GM12878 (cell line): Measurements from ENCODE around the gene AGPAT4. TPM values are rescaled to one million over a fixed set of nuclear protein-coding genes. Genes with fewer than 3 reads are reported as not detected.
A peak's percentile ranks its signal among the peaks of the same experiment; 100 is the strongest.

Experiments used
- ATF7 ChIP-seq: fragments of 450-650 bp; IDR thresholded peaks from 2 replicates; pipeline ENCODE4 v1.6.1; 2016; ENCODE audit warnings: low read depth, mild to moderate bottlenecking
- CHD2 ChIP-seq: IDR thresholded peaks from 2 replicates; pipeline ENCODE4 v1.6.1; 2011; ENCODE audit warnings: low read depth, low read length, improper control_type of control experiment, borderline replicate concordance
- CREM ChIP-seq: IDR thresholded peaks from 2 replicates; pipeline ENCODE4 v1.6.1; 2014; ENCODE audit warnings: antibody characterized with exemption, low read depth
- DPF2 ChIP-seq: fragments of 450-650 bp; IDR thresholded peaks from 2 replicates; pipeline ENCODE4 v1.6.1; 2017; ENCODE audit warnings: mild to moderate bottlenecking
- EED ChIP-seq: sonication (generic); IDR thresholded peaks from 2 replicates; pipeline ENCODE4 v1.6.1; 2016; ENCODE audit warnings: antibody characterized with exemption, low read depth
- ESRRA ChIP-seq: IDR thresholded peaks from 2 replicates; pipeline ENCODE4 v1.6.1; 2012; ENCODE audit warnings: mild to moderate bottlenecking, low read length, improper control_type of control experiment
- GABPA ChIP-seq: IDR thresholded peaks from 2 replicates; pipeline ENCODE4 v1.6.1; 2014; ENCODE audit warnings: antibody characterized with exemption, low read depth, mild to moderate bottlenecking, inconsistent platforms
- IKZF2 ChIP-seq, 2 experiments: fragments of 450-650 bp; IDR thresholded peaks; 2 replicates each; pipeline ENCODE4 v1.6.1; 2017; ENCODE audit warnings: mild to moderate bottlenecking in 2 of 2, moderate library complexity in 2 of 2
- IRF4 ChIP-seq: IDR thresholded peaks from 2 replicates; pipeline ENCODE4 v1.6.1; 2011; ENCODE audit warnings: low read depth, low read length
- JUND ChIP-seq: IDR thresholded peaks from 2 replicates; pipeline ENCODE4 v1.6.1; 2012; ENCODE audit warnings: low read depth, mild to moderate bottlenecking, low read length, improper control_type of control experiment, moderate library complexity
- KAT2A ChIP-seq: conservative IDR thresholded peaks from 2 replicates; pipeline ENCODE4 v1.6.1; 2011; ENCODE audit warnings: low read depth, low read length; ENCODE audit not compliant: control insufficient read depth
- MEF2A ChIP-seq: IDR thresholded peaks from 2 replicates; pipeline ENCODE4 v1.6.1; 2011; ENCODE audit warnings: low read depth, mild to moderate bottlenecking, low read length, moderate library complexity; ENCODE audit not compliant: insufficient read depth
- MTA3 ChIP-seq: IDR thresholded peaks from 2 replicates; pipeline ENCODE4 v1.6.1; 2012; ENCODE audit warnings: low read length, inconsistent platforms, borderline replicate concordance
- NR2C2 ChIP-seq: IDR thresholded peaks from 2 replicates; pipeline ENCODE4 v1.6.1; 2011; ENCODE audit warnings: borderline replicate concordance, low read depth; ENCODE audit not compliant: control insufficient read depth, insufficient read length
- NR2F1 ChIP-seq: fragments of 450-650 bp; conservative IDR thresholded peaks from 2 replicates; pipeline ENCODE4 v1.6.1; 2017; ENCODE audit warnings: mild to moderate bottlenecking
- PML ChIP-seq: IDR thresholded peaks from 2 replicates; pipeline ENCODE4 v1.6.1; 2012; ENCODE audit warnings: low read length, inconsistent platforms
- RAD21 ChIP-seq: IDR thresholded peaks from 2 replicates; pipeline ENCODE4 v1.6.1; 2011; ENCODE audit warnings: mild to moderate bottlenecking, low read depth, low read length, moderate library complexity; ENCODE audit not compliant: insufficient read depth
- RAD51 ChIP-seq: fragments of 450-650 bp; IDR thresholded peaks from 2 replicates; pipeline ENCODE4 v1.6.1; 2016; ENCODE audit warnings: moderate library complexity, mild to moderate bottlenecking, inconsistent platforms
- TCF3 ChIP-seq: IDR thresholded peaks from 2 replicates; pipeline ENCODE4 v1.6.1; 2012; ENCODE audit warnings: low read depth, mild to moderate bottlenecking, low read length, borderline replicate concordance; ENCODE audit not compliant: insufficient read depth
- ZNF687 ChIP-seq: fragments of 450-650 bp; IDR thresholded peaks from 2 replicates; pipeline ENCODE4 v1.6.1; 2017; ENCODE audit warnings: mild to moderate bottlenecking, moderate library complexity
- polyA plus RNA-seq, 11 experiments: library from polyadenylated mRNA; depleted of rRNA in 4 of 11; unstranded in 6 of 11; stranded (reverse) in 5 of 11; fragments of >200 nt; fragmentation: Nextera tagmentation in 4 of 11; fragmentation: Illumina TruSeq in 1 of 11; extraction: Ambion mirVana in 4 of 11; extraction: Trizol in 1 of 11; gene quantifications; 1 replicate in 1 of 11; 2 replicates in 10 of 11; pipeline versions ENCODE4 v1.2.1 to v1.2.3, GENCODE V29; 2011 to 2016; ENCODE audit warnings: inconsistent platforms in 2 of 11, missing spikeins in 2 of 11, low read depth in 1 of 11
- total RNA-seq, 4 experiments: library from RNA; depleted of rRNA in 3 of 4; stranded (reverse); fragments of >200 nt in 3 of 4; fragmentation: Illumina TruSeq in 1 of 4; extraction: Trizol in 1 of 4; gene quantifications; 2 replicates each; pipeline versions ENCODE4 v1.2.1 to v1.2.3, GENCODE V29; 2013 to 2021
- TF ChIP-seq, protein P1 (sequence below): fragments of 450-650 bp; IDR thresholded peaks from 2 replicates; pipeline ENCODE4 v1.6.1; 2017; ENCODE audit warnings: low read depth, mild to moderate bottlenecking, moderate library complexity
- TF ChIP-seq, protein P2 (sequence below): IDR thresholded peaks from 2 replicates; pipeline ENCODE4 v1.6.1; 2011; ENCODE audit warnings: borderline replicate concordance, low read depth, mild to moderate bottlenecking, moderate library complexity, low read length; ENCODE audit not compliant: insufficient read depth, poor library complexity, severe bottlenecking

AGPAT4 gene
- total and polyA plus RNA-seq, 10 of the 15 experiments (the other 5 are each of a cell fraction or from before 2014, with no cell fraction given): 0.34 to 2.2 (median 1.3) TPM

DNA sequence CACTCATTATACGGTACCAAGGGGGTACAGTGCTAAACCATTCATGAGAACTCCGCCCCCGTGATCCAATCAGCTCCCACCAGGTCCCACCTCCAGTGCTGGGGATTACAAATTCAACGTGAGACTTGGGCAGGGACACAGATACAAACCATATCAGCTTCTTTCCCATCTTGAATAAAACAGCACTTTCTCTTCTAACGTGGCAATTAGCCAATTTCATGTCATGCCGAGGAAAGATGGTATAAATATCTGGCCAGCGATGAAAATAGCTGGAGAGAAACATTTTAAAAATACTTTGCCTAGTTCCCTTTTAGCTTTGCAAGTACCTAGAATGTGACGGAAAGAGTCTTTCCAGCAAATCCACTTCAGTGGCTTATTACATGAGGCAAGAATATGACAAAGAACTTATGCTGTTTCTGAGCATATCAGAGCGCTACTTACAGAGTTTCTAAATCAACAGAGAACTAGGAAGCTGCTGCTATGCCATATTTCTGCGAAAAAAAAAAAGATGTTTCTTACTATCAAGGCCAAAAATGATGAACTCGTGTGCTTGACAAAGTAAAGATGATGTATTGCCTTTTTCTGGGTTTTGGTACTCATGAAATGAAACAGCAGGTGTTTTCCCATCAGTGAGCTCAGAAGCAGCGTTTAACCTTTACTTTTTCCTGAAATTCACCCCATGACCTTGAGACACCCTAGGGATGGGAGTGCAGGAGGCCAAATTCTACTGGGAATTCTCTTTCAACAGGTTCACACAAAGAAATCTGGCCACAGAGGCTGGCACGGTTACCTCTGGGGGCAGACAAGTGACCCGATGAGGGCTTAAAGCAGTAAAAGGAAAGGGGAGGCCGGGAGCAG, 37.9 kb downstream of the AGPAT4 start (continued):
- TF ChIP-seq ZNF687 (no peak), CHD2 (no peak), RAD51 (no peak), GABPA (0 out of 2 replicates have a peak, but pooled peaks have one; percentile 25), PML (no peak), IRF4 (peak; percentile 95), CREM (peak; percentile 71), JUND (no peak; the same call in 1 of the 2 replicates), MTA3 (no peak), NR2F1 (peak; percentile 69), KAT2A (no peak), DPF2 (peak; percentile 33; the same call in 1 of the 2 replicates), NR2C2 (no peak), TCF3 (no peak), EED (peak; percentile 68), MEF2A (peak; percentile 51; the same call in 1 of the 2 replicates), ESRRA (peak; percentile 83; the same call in 1 of the 2 replicates), ATF7 (peak; percentile 73), RAD21 (peak; percentile 4; the same call in 1 of the 2 replicates), IKZF2 (IDR thresholded peaks at IDR 0.05) (peak; percentile 40 to 52; a peak in 3 of 4 replicates)
- TF ChIP-seq, protein P1, sequence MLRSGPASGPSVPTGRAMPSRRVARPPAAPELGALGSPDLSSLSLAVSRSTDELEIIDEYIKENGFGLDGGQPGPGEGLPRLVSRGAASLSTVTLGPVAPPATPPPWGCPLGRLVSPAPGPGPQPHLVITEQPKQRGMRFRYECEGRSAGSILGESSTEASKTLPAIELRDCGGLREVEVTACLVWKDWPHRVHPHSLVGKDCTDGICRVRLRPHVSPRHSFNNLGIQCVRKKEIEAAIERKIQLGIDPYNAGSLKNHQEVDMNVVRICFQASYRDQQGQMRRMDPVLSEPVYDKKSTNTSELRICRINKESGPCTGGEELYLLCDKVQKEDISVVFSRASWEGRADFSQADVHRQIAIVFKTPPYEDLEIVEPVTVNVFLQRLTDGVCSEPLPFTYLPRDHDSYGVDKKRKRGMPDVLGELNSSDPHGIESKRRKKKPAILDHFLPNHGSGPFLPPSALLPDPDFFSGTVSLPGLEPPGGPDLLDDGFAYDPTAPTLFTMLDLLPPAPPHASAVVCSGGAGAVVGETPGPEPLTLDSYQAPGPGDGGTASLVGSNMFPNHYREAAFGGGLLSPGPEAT: peak; percentile 28; the same call in 1 of the 2 replicates
- TF ChIP-seq, protein P2, sequence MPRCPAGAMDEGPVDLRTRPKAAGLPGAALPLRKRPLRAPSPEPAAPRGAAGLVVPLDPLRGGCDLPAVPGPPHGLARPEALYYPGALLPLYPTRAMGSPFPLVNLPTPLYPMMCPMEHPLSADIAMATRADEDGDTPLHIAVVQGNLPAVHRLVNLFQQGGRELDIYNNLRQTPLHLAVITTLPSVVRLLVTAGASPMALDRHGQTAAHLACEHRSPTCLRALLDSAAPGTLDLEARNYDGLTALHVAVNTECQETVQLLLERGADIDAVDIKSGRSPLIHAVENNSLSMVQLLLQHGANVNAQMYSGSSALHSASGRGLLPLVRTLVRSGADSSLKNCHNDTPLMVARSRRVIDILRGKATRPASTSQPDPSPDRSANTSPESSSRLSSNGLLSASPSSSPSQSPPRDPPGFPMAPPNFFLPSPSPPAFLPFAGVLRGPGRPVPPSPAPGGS: peak; percentile 86
